ENCODE results near the gene MALT1. TPM values are rescaled to one million over a fixed set of nuclear protein-coding genes. Genes with fewer than 3 reads are reported as not detected.

MALT1 gene
- total and polyA plus RNA-seq, 8 donors, result 3.2 to 12.9 (median 7.1) TPM

- peaks cover 14 to 52% (median 15%) of the 10 kb centered on the region in 3 donors for H3K36me3 ChIP-seq
- TF ChIP-seq CTCF (IDR thresholded peaks at IDR 0.05), result no peak
- DNase-seq, result no peak
- ATAC-seq, result no peak
- no peak for FAIRE-seq
- WGBS, 2 donors, result 96 to 97% methylated on average over 2 of the region's 2 CpGs
- no peaks in the 10 kb centered on the region for H3K9me3 ChIP-seq
- intact Hi-C loops (cut with DNase I), result no loop called here
- H3K27ac ChIP-seq, result no peak overlapping the region
- no peaks in the 10 kb centered on the region for H3K4me1 ChIP-seq
- no peaks in the 10 kb centered on the region for H3K27me3 ChIP-seq
- no peak overlapping the region for H3K4me3 ChIP-seq
Measured at GRCh38 chr18:58745914-58746313, 74.6 kb downstream of the MALT1 start.

- Histone ChIP-seq H3K27me3 (no peaks in the 10 kb centered on the region), H3K9me3 (no peaks in the 10 kb centered on the region), H3K4me1 (no peaks in the 10 kb centered on the region), H3K36me3 (peaks cover 14 to 52% (median 15%) of the 10 kb centered on the region in 3 donors), H3K27ac (no peak overlapping the region), H3K4me3 (no peak overlapping the region)
- DNase-seq (no peak), FAIRE-seq (no peak), ATAC-seq (no peak)
- intact Hi-C loops (cut with DNase I), result no loop called here
- WGBS, 2 donors, result 98 to 100% methylated on average over 1 of the region's 1 CpG
- TF ChIP-seq CTCF (IDR thresholded peaks at IDR 0.05), result no peak
Measured at GRCh38 chr18:58748899-58749595, 77.8 kb downstream of the MALT1 start.

- H3K9me3 ChIP-seq, result no peaks in the 10 kb centered on the region
- no peaks in the 10 kb centered on the region for H3K27me3 ChIP-seq
- no peak overlapping the region for H3K4me3 ChIP-seq
- intact Hi-C loops (cut with DNase I), result no loop called here
- DNase-seq (no peak), FAIRE-seq (no peak), ATAC-seq (no peak)
- no peak overlapping the region for H3K27ac ChIP-seq
- no peaks in the 10 kb centered on the region for H3K4me1 ChIP-seq
- H3K36me3 ChIP-seq, result peaks cover 4 to 12% (median 4%) of the 10 kb centered on the region in 3 donors
- 77 to 79% methylated on average over 3 of the region's 3 CpGs for WGBS, 2 donors
- TF ChIP-seq CTCF (IDR thresholded peaks at IDR 0.05), result no peak
Measured at GRCh38 chr18:58753976-58754375, 82.7 kb downstream of the MALT1 start.

- no peak overlapping the region for H3K27ac ChIP-seq
- H3K4me3 ChIP-seq, result no peak overlapping the region
- no peaks in the 10 kb centered on the region for H3K4me1 ChIP-seq
- peaks cover 0 to 5% (median under 1%) of the 10 kb centered on the region in 3 donors for H3K36me3 ChIP-seq
- no peaks in the 10 kb centered on the region for H3K27me3 ChIP-seq
- TF ChIP-seq CTCF (IDR thresholded peaks at IDR 0.05), result no peak
- FAIRE-seq, result no peak
- H3K9me3 ChIP-seq, result no peaks in the 10 kb centered on the region
- peak in 3 of 4 donors; percentile 32 to 80 (median 80) for ATAC-seq
- WGBS, 2 donors, result 59 to 71% methylated on average over 10 of the region's 10 CpGs
- intact Hi-C loops (cut with DNase I), result no loop called here
- DNase-seq, result peak in 1 of 6 donors; percentile 39
Measured at GRCh38 chr18:58754544-58755068, 83.3 kb downstream of the MALT1 start.
